Stimulated activated CD8-positive, alpha-beta memory T cell treated with anti-CD3 and anti-CD28 coated beads, Interleukin-15, amount 100 ng/mL, for 4 hours (primary cell): ENCODE data around the gene KRTAP10-9.
"Not testable (repeated sequence)": the region's sequence is repeated elsewhere in the genome, so short reads cannot be mapped to it uniquely, and the experiment has no call there.

Source experiments
- DNase-seq, 2 donors: peaks; one replicate each; pipeline ENCODE4 v3.0.0-alpha.2; 2020; ENCODE audit warnings: low read depth in 2 of 2

The KRTAP10-9 gene

DNA sequence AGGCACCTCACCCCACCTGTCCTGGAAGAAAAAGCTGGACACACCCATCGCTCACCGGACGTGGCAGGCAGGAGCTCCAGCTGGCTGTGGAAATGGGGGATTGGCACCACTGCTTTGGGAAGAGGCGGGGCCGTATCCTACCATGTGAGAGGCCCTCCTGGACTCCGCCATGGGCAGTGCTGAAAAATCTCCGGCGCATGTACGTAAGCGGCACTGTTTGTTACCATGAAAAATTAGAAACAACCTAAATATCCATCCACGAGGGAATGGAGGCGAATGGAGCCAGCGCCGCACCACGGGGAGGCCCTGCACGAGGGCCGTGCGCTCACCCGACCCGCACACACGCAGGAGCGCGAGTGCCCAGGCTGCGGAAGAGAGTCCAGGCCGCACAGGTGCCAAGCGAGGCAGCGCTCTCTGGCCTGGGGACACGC, 11.9 kb upstream of the KRTAP10-9 start:
- DNase-seq, result no peak

- no peak for DNase-seq
Observed at GRCh38 chr21:44615466-44615865, 11.4 kb upstream of the KRTAP10-9 start.

- no peak for DNase-seq
Observed at GRCh38 chr21:44615911-44616590, 10.8 kb upstream of the KRTAP10-9 start.

GRCh38 chr21:44616591-44616926, 10.3 kb upstream of the KRTAP10-9 start:
- no peak for DNase-seq

DNA sequence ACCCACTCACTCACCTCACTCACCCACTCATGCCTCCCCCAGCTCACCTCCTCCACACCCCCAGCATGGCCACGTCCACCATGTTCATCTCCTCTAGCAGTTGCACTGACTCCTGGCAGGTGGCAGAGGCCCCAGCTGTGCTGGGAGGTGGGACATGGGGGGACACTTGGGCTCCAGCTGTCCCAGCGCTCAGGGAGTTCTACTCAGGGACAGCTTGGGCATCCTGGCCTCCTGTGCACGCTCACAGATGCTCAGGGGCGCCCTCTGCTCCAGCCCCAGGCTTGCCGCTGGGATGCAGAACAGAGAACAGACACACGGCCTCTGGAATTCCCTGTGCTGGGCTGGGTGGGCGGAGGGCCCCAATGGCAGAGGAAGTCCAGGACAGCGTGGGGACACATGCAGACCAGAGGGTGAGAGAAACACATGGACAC, 9.8 kb upstream of the KRTAP10-9 start:
- DNase-seq, result no peak

DNA sequence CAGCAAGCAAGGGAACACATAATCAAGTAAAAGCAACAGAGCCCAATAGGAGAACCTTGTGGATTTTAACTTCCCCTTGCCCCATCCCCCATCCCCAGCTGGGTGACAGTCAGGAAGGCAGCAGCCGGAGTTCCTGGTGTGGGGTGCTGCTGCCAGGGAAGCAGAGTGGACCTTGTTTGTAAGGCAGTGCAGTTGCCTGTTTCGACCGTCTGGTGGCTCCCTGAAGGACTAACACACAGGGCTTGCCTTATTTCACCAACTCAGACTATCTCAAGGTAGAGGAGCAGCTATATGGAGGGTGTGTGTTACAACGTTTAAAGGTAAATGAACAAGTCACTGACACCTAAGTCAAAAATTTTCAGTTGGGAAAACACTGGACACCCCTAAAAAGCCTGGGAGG, 8.4 kb upstream of the KRTAP10-9 start:
- DNase-seq, result no peak

GRCh38 chr21:44618909-44619308, 8.0 kb upstream of the KRTAP10-9 start:
- DNase-seq, result peak; percentile 27 to 53

GRCh38 chr21:44619886-44620285, 7.0 kb upstream of the KRTAP10-9 start:
- no peak for DNase-seq

DNA sequence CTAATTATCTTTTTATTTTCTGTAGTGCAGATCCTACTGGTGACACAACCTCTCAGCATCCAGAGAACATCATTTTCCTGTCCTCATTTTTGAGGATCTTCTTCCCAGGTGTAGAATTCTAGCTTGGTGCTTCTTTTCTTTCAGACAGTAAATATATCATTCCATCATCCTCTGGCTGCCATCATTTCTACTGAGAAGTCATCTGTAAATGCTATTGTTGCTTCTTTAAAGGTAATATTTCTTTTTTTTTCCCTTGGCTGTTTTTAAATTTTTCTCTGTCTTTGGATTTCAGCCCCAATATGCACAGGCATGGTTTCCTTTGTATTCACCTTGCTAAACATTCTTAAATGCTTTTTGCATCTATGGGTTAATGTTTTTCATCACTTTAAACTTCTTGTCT, 3.3 kb upstream of the KRTAP10-9 start:
- DNase-seq, result no peak

GRCh38 chr21:44625756-44626155, 1.1 kb upstream of the KRTAP10-9 start:
- DNase-seq, result no peak

DNA sequence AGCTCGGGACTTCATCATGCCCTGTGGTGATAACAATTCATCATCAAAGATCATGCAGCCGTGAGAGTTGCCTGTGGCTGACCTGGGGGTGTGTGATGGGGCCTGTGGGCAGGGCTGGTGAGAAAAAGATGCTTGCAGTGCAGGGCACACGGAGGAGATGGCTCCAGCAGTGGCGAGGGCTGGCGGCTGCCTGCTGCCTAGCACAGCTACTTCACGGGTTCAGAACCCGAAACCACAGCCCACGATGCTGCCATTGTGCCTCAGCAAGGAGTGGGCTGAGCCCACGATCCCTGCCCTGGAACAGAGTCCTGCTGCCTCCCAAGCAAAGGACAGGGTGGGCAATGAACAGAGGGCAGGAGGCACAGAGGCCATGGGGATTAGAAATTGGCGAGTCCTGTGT, 631 bp upstream of the KRTAP10-9 start:
- DNase-seq, result no peak

GRCh38 chr21:44627181-44627822, 409 bp downstream of the KRTAP10-9 start:
- DNase-seq, result not testable (repeated sequence)

- DNase-seq, result not testable (repeated sequence)
Observed at GRCh38 chr21:44627831-44628233, 939 bp downstream of the KRTAP10-9 start.

- no peak for DNase-seq
Observed at GRCh38 chr21:44628707-44629391, 2.0 kb downstream of the KRTAP10-9 start.

DNA sequence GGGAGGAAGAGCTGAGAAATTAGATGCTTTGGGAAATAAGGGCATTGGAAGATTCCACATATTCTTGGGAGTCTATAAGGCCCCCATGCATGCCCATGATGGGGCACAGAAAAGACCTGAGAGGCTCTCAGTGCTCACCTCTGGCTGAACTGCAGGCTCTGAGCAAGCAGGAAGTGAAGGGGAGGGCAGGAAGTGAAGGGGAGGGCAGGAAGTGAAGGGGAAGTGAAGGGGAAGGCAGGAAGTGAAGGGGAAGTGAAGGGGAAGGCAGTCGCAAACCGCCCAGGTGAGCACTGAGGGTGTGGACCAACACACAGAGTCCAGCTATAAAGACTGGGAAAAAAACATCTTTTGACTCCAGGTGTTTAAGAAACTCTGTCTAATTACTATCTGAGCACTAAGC, 3.5 kb downstream of the KRTAP10-9 start:
- no peak for DNase-seq

DNA sequence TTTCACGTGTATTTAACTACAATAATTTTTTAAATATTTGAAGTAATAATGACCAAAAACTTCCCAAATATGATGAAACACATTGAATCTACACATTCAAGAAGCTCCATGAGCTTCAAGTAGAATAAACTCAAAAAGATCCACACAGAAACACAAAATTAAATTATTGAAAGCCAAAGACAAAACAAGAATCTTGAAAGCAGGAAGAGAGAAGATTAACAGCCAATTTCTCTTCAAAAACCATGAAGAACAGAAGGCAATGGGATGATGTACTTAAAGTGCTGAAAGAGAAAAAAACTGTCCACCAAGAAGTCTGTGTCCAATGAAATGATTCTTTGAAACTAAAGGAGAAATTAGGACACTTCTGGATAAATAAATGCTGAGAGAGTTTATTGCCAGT, 5.2 kb downstream of the KRTAP10-9 start:
- DNase-seq, result no peak

GRCh38 chr21:44636209-44637017, 9.5 kb downstream of the KRTAP10-9 start:
- DNase-seq, result no peak

DNA sequence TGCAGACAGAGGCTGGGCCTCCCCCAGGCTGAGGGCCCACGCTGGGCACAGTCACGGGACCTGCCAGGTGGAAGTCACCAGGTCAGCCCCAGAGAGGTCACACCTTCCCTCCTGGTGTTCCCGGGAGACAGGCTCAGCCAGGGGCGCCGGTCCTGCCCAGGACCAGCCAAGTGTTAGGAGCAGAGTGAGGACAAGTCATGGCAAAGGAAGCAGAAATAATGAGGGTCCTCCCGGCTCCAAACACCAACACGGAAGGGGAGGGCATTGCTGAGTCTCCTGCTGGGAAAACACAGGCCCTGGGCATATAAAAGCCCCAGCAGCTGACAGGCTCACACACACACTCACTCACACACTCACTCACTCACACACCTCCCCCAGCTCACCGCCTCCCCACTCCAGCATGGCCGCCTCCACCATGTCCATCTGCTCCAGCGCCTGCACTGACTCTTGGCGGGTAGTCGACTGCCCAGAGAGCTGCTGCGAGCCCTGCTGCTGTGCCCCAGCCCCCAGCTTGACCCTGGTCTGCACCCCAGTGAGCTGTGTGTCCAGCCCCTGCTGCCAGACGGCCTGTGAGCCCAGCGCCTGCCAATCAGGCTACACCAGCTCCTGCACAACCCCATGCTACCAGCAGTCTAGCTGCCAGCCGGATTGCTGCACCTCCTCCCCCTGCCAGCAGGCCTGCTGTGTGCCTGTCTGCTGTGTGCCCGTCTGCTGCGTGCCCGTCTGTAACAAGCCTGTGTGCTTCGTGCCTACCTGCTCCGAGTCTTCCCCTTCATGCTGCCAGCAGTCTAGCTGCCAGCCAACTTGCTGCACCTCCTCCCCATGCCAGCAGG, 10.3 kb downstream of the KRTAP10-9 start, which contains the start of gene KRTAP10-10:
KRTAP10-10 (plus strand) TSS at position 339 of the 833 bp plus-strand sequence; CDS start at position 401, 62 bp downstream.
- no peak for DNase-seq

DNA sequence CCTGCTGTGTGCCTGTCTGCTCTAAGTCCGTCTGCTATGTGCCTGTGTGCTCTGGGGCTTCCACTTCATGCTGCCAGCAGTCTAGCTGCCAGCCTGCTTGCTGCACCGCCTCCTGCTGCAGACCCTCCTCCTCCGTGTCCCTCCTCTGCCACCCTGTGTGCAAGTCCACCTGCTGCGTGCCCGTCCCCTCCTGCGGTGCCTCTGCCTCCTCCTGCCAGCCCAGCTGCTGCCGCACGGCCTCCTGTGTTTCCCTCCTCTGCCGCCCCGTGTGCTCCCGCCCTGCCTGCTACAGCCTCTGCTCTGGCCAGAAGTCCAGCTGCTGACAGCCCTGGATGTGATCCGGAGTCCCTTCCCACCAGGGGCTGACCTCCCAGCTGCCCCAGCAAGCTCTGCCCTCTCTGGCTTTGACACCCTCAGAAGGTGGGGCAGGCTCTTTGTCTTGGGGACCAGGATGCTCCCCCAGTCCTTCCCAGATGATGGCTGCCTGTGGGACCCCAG, 11.0 kb downstream of the KRTAP10-9 start:
- DNase-seq, result not testable (repeated sequence)

- not testable (repeated sequence) for DNase-seq
Observed at GRCh38 chr21:44638506-44639330, 11.8 kb downstream of the KRTAP10-9 start.
